ENCODE measurements around the gene FABP3.

Gene FABP3

DNA sequence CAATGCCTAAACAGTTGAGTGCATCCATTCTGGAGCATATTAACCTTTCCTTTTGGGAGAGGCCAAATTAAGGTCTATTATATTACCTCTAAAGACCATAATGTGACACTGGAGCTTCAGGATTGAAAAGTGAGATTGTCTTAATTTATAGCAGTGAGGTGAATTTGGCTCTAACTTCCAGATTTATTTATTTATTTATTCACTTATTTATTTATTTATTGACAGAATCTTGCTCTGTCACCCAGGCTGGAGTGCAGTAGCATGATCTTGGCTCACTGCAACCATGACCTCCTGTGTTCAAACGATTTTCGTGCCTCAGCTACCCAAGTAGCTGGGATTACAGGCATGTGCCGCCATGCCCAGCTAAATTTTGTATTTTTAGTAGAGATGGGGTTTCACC is 57.0 kb downstream of the FABP3 start:
- Histone ChIP-seq H3K9ac (ENCODE audit: low read length in 2 of 2) (no peak overlapping the region), H3K27me3 (ENCODE audit: control insufficient read depth in 1 of 2, insufficient read depth in 2 of 2, low read length in 2 of 2) (no peaks in the 10 kb centered on the region), H3K4me1 (ENCODE audit: control insufficient read depth, insufficient read depth, low read length) (no peaks in the 10 kb centered on the region), H3K4me3 (ENCODE audit: low read length in 2 of 2) (no peak overlapping the region), H3K36me3 (ENCODE audit: control insufficient read depth in 2 of 2, insufficient read depth in 2 of 2, low read length in 2 of 2) (peaks cover 27 to 42% of the 10 kb centered on the region in 2 donors), H3K27ac (ENCODE audit: low read length) (no peak overlapping the region), H3K9me3 (ENCODE audit: control insufficient read depth in 2 of 2, low read length in 2 of 2) (no peaks in the 10 kb centered on the region)

Measured in stomach smooth muscle (tissue), 2 donors.